ENCODE results near the gene CNTNAP2. TPM values are rescaled to one million over a fixed set of nuclear protein-coding genes. Genes with fewer than 3 reads are reported as not detected.

Gene CNTNAP2
- total RNA-seq, 1 experiment from 2014 or later = 64.5 TPM

GRCh38 chr7:146206270-146206669 lies 89.7 kb downstream of the CNTNAP2 start:
- no peak overlapping the region for H4K91ac ChIP-seq (ENCODE audit: insufficient read length, low read depth, low read length)
- H2BK20ac ChIP-seq (ENCODE audit: low read depth, low read length, poor library complexity, severe bottlenecking) = no peak overlapping the region
- no peaks in the 10 kb centered on the region for H3K27me3 ChIP-seq (ENCODE audit: insufficient read depth, low read length)
- no peak overlapping the region for H4K5ac ChIP-seq (ENCODE audit: insufficient read length, low read depth, low read length)
- no peaks in the 10 kb centered on the region; a peak in 1 of 7 replicates for H3K36me3 Mint-ChIP-seq (ENCODE audit: insufficient read depth in 1 of 3, low read depth in 3 of 3)
- no peak overlapping the region for H3K23ac ChIP-seq (ENCODE audit: insufficient read length, low read depth, low read length)
- TF ChIP-seq CTCF (conservative IDR thresholded peaks at IDR 0.05) = no peak
- no peak overlapping the region for H3K27ac Mint-ChIP-seq
- H3K4me1 Mint-ChIP-seq = no peaks in the 10 kb centered on the region
- H3K4me2 ChIP-seq (ENCODE audit: insufficient read depth, insufficient read length, low read length) = no peak overlapping the region
- no peaks in the 10 kb centered on the region for H3K79me2 ChIP-seq (ENCODE audit: insufficient read depth, low read length)
- H4K20me1 ChIP-seq (ENCODE audit: control insufficient read depth, insufficient read depth, insufficient read length) = no peaks in the 10 kb centered on the region
- H3K27ac ChIP-seq (ENCODE audit: insufficient read length, low read depth, low read length) = no peak overlapping the region
- H3K9me3 ChIP-seq (ENCODE audit: control insufficient read depth, low read depth, low read length) = no peaks in the 10 kb centered on the region
- H2AK5ac ChIP-seq (ENCODE audit: insufficient read length, low read length) = no peak overlapping the region
- no peak overlapping the region for H2BK15ac ChIP-seq (ENCODE audit: low read depth, low read length)
- no peak overlapping the region for H3K4ac ChIP-seq (ENCODE audit: low read depth, low read length)
- H3T11ph ChIP-seq (ENCODE audit: low read length) = no peak overlapping the region
- H2AFZ ChIP-seq (ENCODE audit: low read length) = no peak overlapping the region
- H3K18ac ChIP-seq (ENCODE audit: insufficient read length, low read depth, low read length) = no peak overlapping the region
- H3K79me1 ChIP-seq (ENCODE audit: insufficient read depth, low read depth, low read length, poor library complexity, severe bottlenecking) = no peaks in the 10 kb centered on the region
- no peak overlapping the region for H3K9ac ChIP-seq (ENCODE audit: extremely low read depth, insufficient read length, low read length)
- H2BK12ac ChIP-seq (ENCODE audit: insufficient read length, low read depth, low read length) = no peak overlapping the region
- H3K56ac ChIP-seq (ENCODE audit: insufficient read length, low read depth, low read length) = no peak overlapping the region
- H3K23me2 ChIP-seq (ENCODE audit: insufficient read length, low read depth, low read length, poor library complexity, severe bottlenecking) = no peaks in the 10 kb centered on the region
- no peaks in the 10 kb centered on the region for H3K4me1 ChIP-seq (ENCODE audit: insufficient read depth, low read length)
- WGBS (ENCODE audit: extremely low coverage, insufficient read length, low lambda C conversion rate) = no CpG with 5 or more reads among the region's 2 CpGs
- H3K4me3 Mint-ChIP-seq = no peak overlapping the region
- no peaks in the 10 kb centered on the region for H3K9me3 Mint-ChIP-seq
- H4K8ac ChIP-seq (replicated peaks; ENCODE audit: insufficient read length, low read depth, low read length) = no peak overlapping the region
- H3K14ac ChIP-seq (ENCODE audit: insufficient read depth, low read length) = no peak overlapping the region
- no peak overlapping the region for H2BK5ac ChIP-seq (ENCODE audit: insufficient read length, low read length)
- no peak for DNase-seq
- no peaks in the 10 kb centered on the region for H3K27me3 Mint-ChIP-seq (ENCODE audit: low read depth)
- H2BK120ac ChIP-seq (ENCODE audit: low read depth, low read length, poor library complexity, severe bottlenecking) = no peak overlapping the region
